GM23338 (cell line): ENCODE results near the gene DYSF. TPM values are rescaled to one million over a fixed set of nuclear protein-coding genes. Genes with fewer than 3 reads are reported as not detected.

ENCODE experiments used
- ATAC-seq: fragments of 200-7000 bp; cut with Tn5 transposase; 3 replicates; pipeline ENCODE4 v1.9.1; 2020
- DNase-seq: peaks from one replicate; pipeline ENCODE4 v3.0.0-alpha.2; 2015; ENCODE audit warnings: low spot score
- H2AFZ ChIP-seq: fragments of 200-600 bp; sonication (generic); 2 replicates; pipeline ENCODE4 v1.8.0; 2016; ENCODE audit warnings: antibody characterized with exemption, mild to moderate bottlenecking, moderate library complexity
- H3F3A ChIP-seq: fragments of 200-600 bp; sonication (generic); replicated peaks from 2 replicates; pipeline ENCODE4 v1.8.0; 2017; ENCODE audit warnings: antibody characterized with exemption, mixed run types, low read depth
- H3K27ac ChIP-seq: fragments of 200-600 bp; sonication (generic); 2 replicates; pipeline ENCODE4 v1.6.1; 2016; ENCODE audit warnings: low read depth
- H3K27me3 ChIP-seq: fragments of 200-600 bp; sonication (generic); 2 replicates; pipeline ENCODE4 v1.8.0; 2016; ENCODE audit warnings: mild to moderate bottlenecking, mixed run types, moderate library complexity; ENCODE audit not compliant: insufficient read depth
- H3K36me3 ChIP-seq: fragments of 200-600 bp; sonication (generic); 2 replicates; pipeline ENCODE4 v1.8.0; 2016; ENCODE audit warnings: mild to moderate bottlenecking; ENCODE audit not compliant: insufficient read depth
- H3K4me1 ChIP-seq: fragments of 200-600 bp; sonication (generic); 2 replicates; pipeline ENCODE4 v1.8.0; 2016; ENCODE audit warnings: mild to moderate bottlenecking, moderate library complexity; ENCODE audit not compliant: insufficient read depth
- H3K4me2 ChIP-seq: fragments of 200-600 bp; sonication (generic); 2 replicates; pipeline ENCODE4 v1.7.1; 2017; ENCODE audit warnings: mixed run types
- H3K4me3 ChIP-seq: fragments of 200-600 bp; sonication (generic); 2 replicates; pipeline ENCODE4 v1.6.1; 2016; ENCODE audit warnings: mixed run types
- H3K79me2 ChIP-seq: fragments of 200-600 bp; sonication (generic); replicated peaks from 2 replicates; pipeline ENCODE4 v1.8.0; 2017; ENCODE audit warnings: mild to moderate bottlenecking; ENCODE audit not compliant: insufficient read depth
- H3K9me2 ChIP-seq: fragments of 200-600 bp; sonication (generic); 2 replicates; pipeline ENCODE4 v1.8.0; 2017; ENCODE audit not compliant: insufficient read depth
- H4K20me1 ChIP-seq: fragments of 200-600 bp; sonication (generic); replicated peaks from 2 replicates; pipeline ENCODE4 v1.8.0; 2017; ENCODE audit warnings: mild to moderate bottlenecking; ENCODE audit not compliant: insufficient read depth
- H3K27ac Mint-ChIP-seq: 2 replicates; pipeline ENCODE4 v1.8.0; 2020; ENCODE audit warnings: inconsistent platforms, mild to moderate bottlenecking, moderate library complexity, mixed read lengths
- H3K27me3 Mint-ChIP-seq: 3 replicates; pipeline ENCODE4 v1.8.0; 2022; ENCODE audit warnings: low read depth, mild to moderate bottlenecking, moderate library complexity, mixed read lengths, inconsistent platforms; ENCODE audit not compliant: insufficient read depth, poor library complexity
- H3K36me3 Mint-ChIP-seq: 3 replicates; pipeline ENCODE4 v1.8.0; 2021; ENCODE audit warnings: low read depth, mild to moderate bottlenecking, inconsistent platforms, moderate library complexity, mixed read lengths
- H3K4me1 Mint-ChIP-seq: 3 replicates; pipeline ENCODE4 v1.8.0; 2020; ENCODE audit warnings: mild to moderate bottlenecking, inconsistent platforms, mixed read lengths
- H3K4me3 Mint-ChIP-seq: 3 replicates; pipeline ENCODE4 v1.8.0; 2021; ENCODE audit warnings: moderate library complexity, mild to moderate bottlenecking, inconsistent platforms, mixed read lengths
- H3K9me3 Mint-ChIP-seq: 3 replicates; pipeline ENCODE4 v1.8.0; 2020; ENCODE audit warnings: moderate library complexity, mild to moderate bottlenecking, inconsistent platforms, mixed read lengths
- CREB1 ChIP-seq: fragments of 250-450 bp; sonication (Bioruptor Pico); IDR thresholded peaks from 2 replicates; pipeline ENCODE4 v1.5.0; 2020; ENCODE audit warnings: low read depth, mild to moderate bottlenecking, moderate library complexity
- CTCF ChIP-seq, 2 experiments: fragments of 200-600 bp in 1 of 2; sonication (generic) in 1 of 2; conservative IDR thresholded peaks; 2 replicates each; pipeline versions ENCODE4 v1.5.1 to v1.6.1; 2016 to 2017; ENCODE audit warnings: antibody characterized with exemption in 2 of 2, low read depth in 2 of 2, mild to moderate bottlenecking in 2 of 2, moderate library complexity in 1 of 2
- ETS1 ChIP-seq: IDR thresholded peaks from 2 replicates; pipeline ENCODE4 v1.6.1; 2016; ENCODE audit warnings: antibody characterized with exemption
- EZH2 ChIP-seq: fragments of 200-600 bp; sonication (generic); IDR thresholded peaks from one replicate; pipeline ENCODE4 v1.8.0; 2017; ENCODE audit warnings: antibody characterized with exemption, mild to moderate bottlenecking, low read depth; ENCODE audit not compliant: unreplicated experiment
- EZH2phosphoT487 ChIP-seq: fragments of 200-600 bp; sonication (generic); IDR thresholded peaks from one replicate; pipeline ENCODE4 v1.8.1; 2018; ENCODE audit warnings: antibody characterized with exemption; ENCODE audit not compliant: unreplicated experiment
- JUNB ChIP-seq: IDR thresholded peaks from one replicate; pipeline ENCODE4 v1.6.1; 2016; ENCODE audit warnings: antibody characterized with exemption; ENCODE audit not compliant: unreplicated experiment
- NANOG ChIP-seq: IDR thresholded peaks from 2 replicates; pipeline ENCODE4 v1.6.1; 2016; ENCODE audit warnings: antibody characterized with exemption, borderline replicate concordance
- POLR2AphosphoS5 ChIP-seq: IDR thresholded peaks from 2 replicates; pipeline ENCODE4 v1.6.1; 2016; ENCODE audit warnings: antibody characterized with exemption, low read depth
- REST ChIP-seq: IDR thresholded peaks from one replicate; pipeline ENCODE4 v1.6.1; 2018; ENCODE audit warnings: antibody characterized with exemption; ENCODE audit not compliant: unreplicated experiment
- STAT1 ChIP-seq: IDR thresholded peaks from one replicate; pipeline ENCODE4 v1.6.1; 2016; ENCODE audit warnings: antibody characterized with exemption; ENCODE audit not compliant: unreplicated experiment
- ZNF114 ChIP-seq: fragments of 250-450 bp; sonication (Bioruptor Pico); IDR thresholded peaks from 2 replicates; pipeline ENCODE4 v1.5.0; 2020; ENCODE audit warnings: mild to moderate bottlenecking, moderate library complexity
- ZNF331 ChIP-seq: fragments of 250-450 bp; sonication (Bioruptor Pico); IDR thresholded peaks from 2 replicates; pipeline ENCODE4 v1.5.0; 2020; ENCODE audit warnings: low read depth, mild to moderate bottlenecking, moderate library complexity
- ZNF462 ChIP-seq: fragments of 250-450 bp; sonication (Bioruptor Pico); IDR thresholded peaks from 2 replicates; pipeline ENCODE4 v1.5.0; 2020; ENCODE audit warnings: mild to moderate bottlenecking, moderate library complexity
- polyA plus RNA-seq: library from polyadenylated mRNA; unstranded; fragments of >200 nt; fragmentation: Nextera tagmentation; extraction: Ambion mirVana; gene quantifications from 2 replicates; pipeline ENCODE4 v1.2.1, GENCODE V29; 2016
- total RNA-seq: library from RNA; depleted of rRNA; stranded (reverse); fragments of >200 nt; shearing (Covaris generic); gene quantifications from 2 replicates; pipeline ENCODE4 v1.2.3, GENCODE V29; 2014

DYSF gene
- total and polyA plus RNA-seq, 2 experiments from 2014 or later: 7.3 to 21.3 TPM

GRCh38 chr2:71570511-71570910 is 117.2 kb downstream of the DYSF start:
- no peak for DNase-seq
- H3F3A ChIP-seq: no peaks in the 10 kb centered on the region
- ATAC-seq: no peak
- Mint-ChIP-seq H3K27me3 (no peaks in the 10 kb centered on the region), H3K4me3 (no peak overlapping the region), H3K27ac (no peak overlapping the region), H3K36me3 (no peaks in the 10 kb centered on the region; the same call in 1 of the 3 replicates), H3K9me3 (no peaks in the 10 kb centered on the region; the same call in 2 of the 3 replicates), H3K4me1 (no peaks in the 10 kb centered on the region)
- H4K20me1 ChIP-seq: no peaks in the 10 kb centered on the region
- no peak overlapping the region for H3K4me2 ChIP-seq
- no peak overlapping the region for H3K4me3 ChIP-seq
- TF ChIP-seq CREB1 (CRISPR knock-in tag): no peak
- TF ChIP-seq ZNF331: no peak
- TF ChIP-seq STAT1: no peak
- TF ChIP-seq CTCF (conservative IDR thresholded peaks at IDR 0.05; ENCODE audit: low read depth in 2 of 2): no peak
- TF ChIP-seq NANOG: no peak
- TF ChIP-seq JUNB: no peak
- no peak for TF ChIP-seq EZH2
- TF ChIP-seq ZNF114 (CRISPR knock-in tag): no peak
- no peak for TF ChIP-seq ZNF462 (CRISPR knock-in tag)
- no peak for TF ChIP-seq EZH2phosphoT487
- TF ChIP-seq POLR2AphosphoS5: no peak
- TF ChIP-seq REST: no peak
- no peak for TF ChIP-seq ETS1
- no peaks in the 10 kb centered on the region for H3K27me3 ChIP-seq
- no peaks in the 10 kb centered on the region for H3K9me2 ChIP-seq
- no peak overlapping the region for H2AFZ ChIP-seq
- no peaks in the 10 kb centered on the region for H3K79me2 ChIP-seq
- H3K4me1 ChIP-seq: no peaks in the 10 kb centered on the region
- no peaks in the 10 kb centered on the region for H3K36me3 ChIP-seq
- H3K27ac ChIP-seq: no peak overlapping the region
